Cardiac muscle cell (in vitro differentiated cells and primary cell): ENCODE results near the gene GRIA3. TPM values are rescaled to one million over a fixed set of nuclear protein-coding genes. Genes with fewer than 3 reads are reported as not detected.
A peak's percentile ranks its signal among the peaks of the same experiment; 100 is the strongest.

Experiments used
- DNase-seq, 2 donors: peaks; one replicate each; pipeline versions ENCODE4 v3.0.0 to v3.0.0-alpha.2; 2010 to 2017; ENCODE audit warnings: low read depth in 1 of 2, low spot score in 1 of 2
- H3K27ac ChIP-seq: fragments of 200-600 bp; sonication (generic); 2 replicates; pipeline ENCODE4 v1.5.1; 2016
- H3K27me3 ChIP-seq: fragments of 200-600 bp; sonication (generic); 2 replicates; pipeline ENCODE4 v1.6.0; 2016; ENCODE audit warnings: control low read depth
- H3K36me3 ChIP-seq: fragments of 200-600 bp; sonication (generic); 2 replicates; pipeline ENCODE4 v1.5.1; 2016; ENCODE audit warnings: control low read depth
- H3K4me1 ChIP-seq: fragments of 200-600 bp; sonication (generic); 2 replicates; pipeline ENCODE4 v1.8.1; 2017; ENCODE audit warnings: low read depth, mild to moderate bottlenecking, mixed run types
- H3K4me3 ChIP-seq: fragments of 200-600 bp; sonication (generic); 2 replicates; pipeline ENCODE4 v1.5.1; 2016; ENCODE audit warnings: mild to moderate bottlenecking
- H3K9me3 ChIP-seq: fragments of 200-600 bp; sonication (generic); 2 replicates; pipeline ENCODE4 v1.5.1; 2017; ENCODE audit warnings: low read depth, mild to moderate bottlenecking, control low read depth
- CTCF ChIP-seq: IDR thresholded peaks from 2 replicates; pipeline ENCODE4 v1.5.1; 2012; ENCODE audit warnings: low read depth, mild to moderate bottlenecking, low read length
- polyA plus RNA-seq: library from polyadenylated mRNA; unstranded; fragments of >200 nt; fragmentation: Nextera tagmentation; extraction: Ambion mirVana; gene quantifications from 2 replicates; pipeline ENCODE4 v1.2.1, GENCODE V29; 2016
- total RNA-seq: library from RNA; depleted of rRNA; stranded (reverse); fragments of >200 nt; gene quantifications from 2 replicates; pipeline ENCODE4 v1.2.3, GENCODE V29; 2016

Gene GRIA3
- 2.8 and 5.9 TPM in 2 replicates for total RNA-seq
- polyA plus RNA-seq, result 3.3 and 6.1 TPM in 2 replicates

- Histone ChIP-seq H3K27me3 (peaks cover 10% of the 10 kb centered on the region), H3K27ac (no peak within 1 kb of the TSS)
Observed at GRCh38 chrX:123184219-123184865, at the start of gene GRIA3. Gene GRIA3 (plus strand): TSS chrX:123184278. CDS start chrX:123184536, 258 bp downstream.

GRCh38 chrX:123138473-123138872 is 45.6 kb upstream of the GRIA3 start:
- no peak for TF ChIP-seq CTCF
- H3K27ac ChIP-seq, result no peak overlapping the region
- no peak for DNase-seq

More at GRCh38 chrX:123184219-123184865, at the start of gene GRIA3:
- Histone ChIP-seq H3K4me1 (no peaks in the 10 kb centered on the region), H3K36me3 (no peaks in the 10 kb centered on the region), H3K4me3 (peak within 1 kb of the TSS; percentile 52), H3K9me3 (no peaks in the 10 kb centered on the region)
- no peak for TF ChIP-seq CTCF
- DNase-seq, result no peak

GRCh38 chrX:123140454-123140853 is 43.6 kb upstream of the GRIA3 start:
- Histone ChIP-seq H3K27me3 (no peaks in the 10 kb centered on the region), H3K27ac (no peak overlapping the region), H3K4me1 (no peaks in the 10 kb centered on the region), H3K36me3 (no peaks in the 10 kb centered on the region), H3K9me3 (no peaks in the 10 kb centered on the region), H3K4me3 (no peak overlapping the region)
- no peak for TF ChIP-seq CTCF
- no peak for DNase-seq

More at GRCh38 chrX:123138473-123138872, 45.6 kb upstream of the GRIA3 start:
- no peaks in the 10 kb centered on the region for H3K9me3 ChIP-seq
- no peaks in the 10 kb centered on the region for H3K36me3 ChIP-seq
- H3K4me1 ChIP-seq, result no peaks in the 10 kb centered on the region
- no peak overlapping the region for H3K4me3 ChIP-seq
- H3K27me3 ChIP-seq, result no peaks in the 10 kb centered on the region

- Histone ChIP-seq H3K36me3 (no peaks in the 10 kb centered on the region), H3K27me3 (no peaks in the 10 kb centered on the region), H3K4me3 (no peak overlapping the region), H3K4me1 (no peaks in the 10 kb centered on the region), H3K9me3 (no peaks in the 10 kb centered on the region), H3K27ac (no peak overlapping the region)
- DNase-seq, result no peak
- no peak for TF ChIP-seq CTCF
Observed at GRCh38 chrX:123140904-123141303, 43.2 kb upstream of the GRIA3 start.

- no peaks in the 10 kb centered on the region for H3K9me3 ChIP-seq
- H3K36me3 ChIP-seq, result no peaks in the 10 kb centered on the region
- H3K4me1 ChIP-seq, result no peaks in the 10 kb centered on the region
- no peak overlapping the region for H3K27ac ChIP-seq
- TF ChIP-seq CTCF, result no peak
- no peak overlapping the region for H3K4me3 ChIP-seq
- no peaks in the 10 kb centered on the region for H3K27me3 ChIP-seq
- DNase-seq, result no peak
Observed at GRCh38 chrX:123153846-123154335, 30.2 kb upstream of the GRIA3 start.
